ENCODE data around the gene PLPPR3.
A peak's percentile ranks its signal among the peaks of the same experiment; 100 is the strongest.
"Not testable (repeated sequence)": the region's sequence is repeated elsewhere in the genome, so short reads cannot be mapped to it uniquely, and the experiment has no call there.

PLPPR3 gene

DNA sequence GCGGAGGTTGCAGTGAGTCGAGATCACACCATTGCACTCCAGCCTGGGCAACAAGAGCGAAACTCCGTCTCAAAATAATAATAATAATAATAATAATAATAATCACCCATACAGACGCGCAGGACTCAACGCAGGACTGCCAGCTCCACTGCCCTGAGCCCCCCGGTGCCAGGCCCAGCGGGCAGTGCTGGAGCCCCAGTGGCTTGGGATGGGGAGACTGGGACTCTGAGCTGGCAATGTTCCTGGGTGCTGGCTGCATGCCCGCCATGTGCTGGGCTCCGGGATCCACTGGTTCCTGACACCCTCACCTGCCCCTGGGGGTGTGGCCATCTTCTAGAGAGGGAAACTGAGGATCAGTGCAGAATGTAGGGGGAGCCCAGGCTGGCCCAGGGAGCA is 5.6 kb upstream of the PLPPR3 start:
- DNase-seq (ENCODE audit: low read depth) = no peak
- TF ChIP-seq, protein P1, sequence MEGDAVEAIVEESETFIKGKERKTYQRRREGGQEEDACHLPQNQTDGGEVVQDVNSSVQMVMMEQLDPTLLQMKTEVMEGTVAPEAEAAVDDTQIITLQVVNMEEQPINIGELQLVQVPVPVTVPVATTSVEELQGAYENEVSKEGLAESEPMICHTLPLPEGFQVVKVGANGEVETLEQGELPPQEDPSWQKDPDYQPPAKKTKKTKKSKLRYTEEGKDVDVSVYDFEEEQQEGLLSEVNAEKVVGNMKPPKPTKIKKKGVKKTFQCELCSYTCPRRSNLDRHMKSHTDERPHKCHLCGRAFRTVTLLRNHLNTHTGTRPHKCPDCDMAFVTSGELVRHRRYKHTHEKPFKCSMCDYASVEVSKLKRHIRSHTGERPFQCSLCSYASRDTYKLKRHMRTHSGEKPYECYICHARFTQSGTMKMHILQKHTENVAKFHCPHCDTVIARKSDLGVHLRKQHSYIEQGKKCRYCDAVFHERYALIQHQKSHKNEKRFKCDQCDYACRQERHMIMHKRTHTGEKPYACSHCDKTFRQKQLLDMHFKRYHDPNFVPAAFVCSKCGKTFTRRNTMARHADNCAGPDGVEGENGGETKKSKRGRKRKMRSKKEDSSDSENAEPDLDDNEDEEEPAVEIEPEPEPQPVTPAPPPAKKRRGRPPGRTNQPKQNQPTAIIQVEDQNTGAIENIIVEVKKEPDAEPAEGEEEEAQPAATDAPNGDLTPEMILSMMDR (IDR thresholded peaks at IDR 0.05; ENCODE audit: control insufficient read depth, insufficient read depth, low read depth, low read length, missing control alignments) = no peak
- no peak overlapping the region for H3K4me3 ChIP-seq (ENCODE audit: control insufficient read depth, low read depth, low read length)

DNA sequence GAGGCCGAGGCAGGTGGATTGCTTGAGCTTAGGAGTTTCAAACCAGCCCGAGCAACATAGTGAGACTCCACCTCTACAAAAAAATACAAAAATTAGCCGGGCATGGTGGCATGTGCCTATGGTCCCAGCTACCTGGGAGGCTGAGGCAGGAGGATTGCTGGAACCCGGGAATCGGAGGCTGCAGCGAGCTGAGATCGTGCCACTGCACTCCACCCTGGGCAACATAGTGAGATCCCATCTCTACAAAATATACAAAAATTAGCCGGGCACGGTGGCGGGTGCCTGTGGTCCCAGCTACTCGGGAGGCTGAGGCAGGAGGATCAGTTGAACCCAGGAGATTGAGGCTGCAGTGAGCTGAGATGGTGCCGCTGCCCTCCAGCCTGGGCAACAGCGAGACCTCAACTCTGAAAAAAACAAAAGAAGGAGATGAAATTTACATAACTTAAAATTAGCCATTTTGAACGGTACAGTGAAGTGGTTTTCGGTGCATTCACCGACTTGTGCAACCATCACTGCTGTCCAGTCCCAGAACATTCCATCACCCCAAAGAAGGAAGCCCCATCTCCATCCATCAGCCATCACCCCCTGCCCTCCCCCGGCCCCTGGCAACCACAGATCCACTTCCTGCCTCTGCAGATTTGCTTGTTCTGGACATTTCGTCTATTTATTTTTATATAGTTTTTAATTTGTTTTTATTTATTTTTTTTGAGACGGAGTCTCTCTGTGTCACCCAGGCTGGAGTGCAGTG is 4.3 kb upstream of the PLPPR3 start:
- no peak for DNase-seq (ENCODE audit: low read depth)
- TF ChIP-seq, protein P1 (IDR thresholded peaks at IDR 0.05; ENCODE audit: control insufficient read depth, insufficient read depth, low read depth, low read length, missing control alignments) = no peak
- no peak overlapping the region for H3K4me3 ChIP-seq (ENCODE audit: control insufficient read depth, low read depth, low read length)

DNA sequence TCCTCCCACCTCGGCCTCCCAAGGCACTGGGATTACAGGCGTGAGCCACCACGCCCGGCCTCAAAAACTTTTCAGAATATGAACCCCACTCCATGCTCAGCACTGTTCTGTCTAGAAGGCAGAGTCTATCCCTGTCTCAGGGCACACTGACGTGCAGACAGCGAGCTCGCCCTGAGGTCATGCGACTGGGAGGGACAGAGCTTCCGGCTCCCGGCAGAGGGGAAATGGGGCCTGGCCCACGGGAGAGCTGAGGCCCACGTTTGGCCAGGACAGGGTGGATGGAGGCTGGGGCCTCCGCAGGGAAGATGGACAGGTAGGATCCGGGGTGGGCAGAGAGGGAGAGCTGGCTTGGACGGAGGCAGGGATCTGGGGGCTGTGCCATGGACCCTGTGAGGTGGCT is 3.1 kb upstream of the PLPPR3 start:
- TF ChIP-seq, protein P1 (IDR thresholded peaks at IDR 0.05; ENCODE audit: control insufficient read depth, insufficient read depth, low read depth, low read length, missing control alignments) = no peak

DNA sequence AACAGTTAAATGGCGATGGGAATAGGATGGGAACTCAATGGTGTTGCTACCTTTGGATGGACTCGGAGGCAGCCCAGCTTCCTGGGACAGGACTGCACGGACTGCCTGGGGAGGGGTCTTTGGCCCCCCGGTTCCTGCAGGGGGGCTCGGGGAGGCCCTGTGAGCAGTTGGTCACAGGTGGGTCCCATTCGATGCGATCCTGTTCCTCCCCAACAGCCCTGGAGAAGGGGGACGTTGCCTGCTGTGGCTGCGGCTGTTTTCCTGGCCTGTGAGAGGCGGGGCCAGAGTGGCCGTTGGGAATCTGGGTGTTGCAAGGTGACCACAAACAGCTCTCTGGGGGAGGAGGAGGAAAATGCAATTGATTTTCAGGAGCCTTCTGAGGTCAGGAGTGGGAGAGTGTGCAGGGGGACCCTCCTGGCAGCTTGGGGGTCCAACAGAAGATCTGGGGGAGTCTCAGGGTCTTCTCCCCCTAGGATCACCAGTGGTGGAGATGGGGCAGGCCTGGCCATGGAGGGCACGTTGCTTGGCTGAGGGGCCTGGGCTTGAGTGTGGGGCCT is 1.9 kb upstream of the PLPPR3 start:
- H3K4me3 ChIP-seq (ENCODE audit: control insufficient read depth, low read depth, low read length) = no peak overlapping the region
- TF ChIP-seq, protein P1 (IDR thresholded peaks at IDR 0.05; ENCODE audit: control insufficient read depth, insufficient read depth, low read depth, low read length, missing control alignments) = no peak
- DNase-seq (ENCODE audit: low read depth) = no peak

More for the DNA sequence above, 3.1 kb upstream of the PLPPR3 start:
- no peak overlapping the region for H3K4me3 ChIP-seq (ENCODE audit: control insufficient read depth, low read depth, low read length)
- DNase-seq (ENCODE audit: low read depth) = no peak

DNA sequence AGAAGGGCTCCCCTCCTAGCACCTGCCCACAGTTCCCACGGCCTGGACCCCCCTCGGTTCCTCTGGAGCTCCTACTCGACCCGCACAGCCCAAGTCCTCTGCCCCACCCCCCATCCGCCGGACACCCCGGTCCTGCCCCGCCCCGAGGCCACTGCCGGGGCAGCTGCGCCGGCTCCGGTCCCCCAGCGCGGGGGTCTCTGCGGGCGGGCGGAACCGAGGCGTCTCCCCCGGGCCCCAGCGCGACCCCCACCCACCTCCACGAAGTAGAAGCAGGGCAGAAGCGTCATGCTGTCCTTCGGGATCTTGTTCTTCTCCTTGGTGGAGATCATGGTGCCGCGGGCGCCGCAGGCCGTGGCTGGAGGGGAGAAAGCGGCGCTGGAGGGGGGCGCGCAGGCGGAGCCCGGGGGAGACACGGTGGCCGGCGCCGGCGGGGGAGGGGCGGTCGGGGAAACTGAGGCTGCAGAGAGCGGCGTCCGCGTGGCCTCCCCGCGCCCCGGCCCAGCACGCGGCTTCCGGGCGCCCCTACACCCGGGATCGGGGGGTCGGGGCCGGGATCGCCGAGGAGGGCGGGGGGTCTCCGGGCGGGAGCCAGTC is 427 bp downstream of the PLPPR3 start:
- TF ChIP-seq, protein P1 (IDR thresholded peaks at IDR 0.05; ENCODE audit: control insufficient read depth, insufficient read depth, low read depth, low read length, missing control alignments) = no peak
- no peak for DNase-seq (ENCODE audit: low read depth)
- peak overlapping the region; percentile 28 for H3K4me3 ChIP-seq (ENCODE audit: control insufficient read depth, low read depth, low read length)

DNA sequence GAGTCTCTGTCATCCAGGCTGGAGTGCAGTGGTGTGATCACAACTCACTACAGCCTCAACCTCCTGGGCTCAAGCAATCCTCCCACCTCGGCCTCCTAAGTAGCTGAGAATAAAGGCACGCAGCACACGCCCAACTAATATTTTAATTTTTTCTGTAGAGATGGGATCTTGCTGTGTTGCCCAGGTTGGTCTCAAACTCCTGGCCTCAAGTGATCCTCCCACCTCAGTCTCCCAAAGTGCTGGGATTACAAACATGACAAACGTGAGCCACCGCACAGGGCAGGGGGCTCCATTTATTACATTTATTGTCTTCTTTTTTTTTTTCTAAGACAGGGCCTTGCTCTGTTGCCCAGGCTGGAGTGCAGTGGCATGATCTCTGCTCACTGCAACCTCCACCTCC is 1.5 kb downstream of the PLPPR3 start:
- not testable (repeated sequence) for DNase-seq (ENCODE audit: low read depth); H3K4me3 ChIP-seq (ENCODE audit: control insufficient read depth, low read depth, low read length)

DNA sequence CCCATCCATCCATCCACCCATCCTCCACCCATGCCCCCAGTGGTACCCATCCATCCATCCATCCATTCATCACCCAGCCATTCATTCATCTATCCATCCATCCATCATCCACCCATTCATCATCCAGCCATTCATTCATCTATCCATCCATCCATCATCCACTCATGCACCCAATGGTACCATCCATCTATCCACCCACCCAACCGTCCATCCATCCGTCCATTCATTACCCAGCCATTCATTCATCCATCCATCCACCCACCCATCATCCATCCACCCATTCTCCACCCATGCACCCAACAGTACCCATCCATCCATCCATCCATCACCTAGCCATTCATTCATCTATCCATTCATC is 5.3 kb downstream of the PLPPR3 start:
- TF ChIP-seq, protein P1 (IDR thresholded peaks at IDR 0.05; ENCODE audit: control insufficient read depth, insufficient read depth, low read depth, low read length, missing control alignments) = no peak
- no peak overlapping the region for H3K4me3 ChIP-seq (ENCODE audit: control insufficient read depth, low read depth, low read length)
- no peak for DNase-seq (ENCODE audit: low read depth)

Measured in AG09309 (cell line).